ENCODE data around the gene ASAH2.

- no peak for TF ChIP-seq EZH2 (IDR thresholded peaks at IDR 0.05; ENCODE audit: low read depth, low read length, severe bottlenecking)
- no peak for TF ChIP-seq POLR2A (IDR thresholded peaks at IDR 0.05; ENCODE audit: control extremely low read depth in 1 of 2, low read depth in 2 of 2, low read length in 2 of 2)
- no peak for TF ChIP-seq CEBPB (IDR thresholded peaks at IDR 0.05; ENCODE audit: low read depth, low read length)
- no peak for TF ChIP-seq CTCF (IDR thresholded peaks at IDR 0.05; ENCODE audit: control extremely low read depth in 1 of 3, insufficient read depth in 1 of 3, low read depth in 1 of 3, low read length in 3 of 3)
- TF ChIP-seq EP300 (IDR thresholded peaks at IDR 0.05; ENCODE audit: borderline replicate concordance in 1 of 2, low read depth in 2 of 2, low read length in 2 of 2): no peak
- TF ChIP-seq CHD1 (IDR thresholded peaks at IDR 0.05; ENCODE audit: low read depth, low read length): no peak
- TF ChIP-seq MAX (IDR thresholded peaks at IDR 0.05): no peak
- no peak for TF ChIP-seq TAF1 (IDR thresholded peaks at IDR 0.05; ENCODE audit: low read depth, low read length)
- TF ChIP-seq CHD2 (IDR thresholded peaks at IDR 0.05; ENCODE audit: low read length): no peak
These were observed 22.6 kb downstream of the ASAH2 start for GRCh38 chr10:50228672-50229071.
